Activated naive CD4-positive, alpha-beta T cell treated with Interleukin-2 at 50 U/mL for 16 hours (primary cell): Measurements from ENCODE around the gene MCHR1.
"Not testable (repeated sequence)": the region's sequence is repeated elsewhere in the genome, so short reads cannot be mapped to it uniquely, and the experiment has no call there.

Source experiments
- DNase-seq: peaks from one replicate; pipeline ENCODE4 v3.0.0-alpha.2; 2020

Gene MCHR1

DNA sequence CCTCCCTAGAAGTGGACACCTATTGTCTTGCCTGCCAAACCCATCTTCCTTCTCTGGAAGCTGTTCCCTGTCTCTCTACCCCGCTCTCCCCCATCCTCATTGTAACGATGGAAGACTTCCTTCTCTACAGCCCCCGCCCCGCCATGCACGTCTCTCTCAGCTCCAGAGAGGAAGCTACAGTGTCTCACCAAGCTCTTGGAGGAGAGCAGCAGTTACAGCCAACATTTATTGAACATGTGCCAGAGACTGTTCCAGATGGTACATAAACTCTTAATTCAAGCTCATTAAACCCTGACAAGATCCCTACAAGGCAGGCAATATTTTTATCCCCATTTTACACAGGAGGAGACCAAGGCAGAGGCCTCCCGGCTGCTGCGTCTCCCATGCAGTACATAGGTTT lies 15.1 kb downstream of the MCHR1 start:
- DNase-seq, result no peak

DNA sequence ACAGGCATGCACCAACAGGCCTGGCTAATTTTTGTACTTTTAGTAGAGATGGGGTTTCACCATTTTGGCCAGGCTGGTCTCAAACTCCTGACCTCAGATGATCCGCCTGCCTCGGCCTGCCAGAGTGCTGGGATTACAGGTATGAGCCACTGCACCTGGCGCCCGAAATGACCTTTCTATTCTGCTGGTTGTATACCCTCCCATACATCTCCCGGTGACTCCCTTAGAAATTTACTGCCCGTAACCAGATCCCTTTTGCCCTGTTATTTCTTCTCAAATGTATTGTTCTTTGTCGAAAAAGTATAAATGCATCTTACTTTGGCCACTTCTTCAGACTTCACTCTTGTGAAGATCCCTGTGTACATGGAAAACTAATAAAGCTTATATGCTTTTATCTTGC lies 22.0 kb downstream of the MCHR1 start:
- no peak for DNase-seq

DNA sequence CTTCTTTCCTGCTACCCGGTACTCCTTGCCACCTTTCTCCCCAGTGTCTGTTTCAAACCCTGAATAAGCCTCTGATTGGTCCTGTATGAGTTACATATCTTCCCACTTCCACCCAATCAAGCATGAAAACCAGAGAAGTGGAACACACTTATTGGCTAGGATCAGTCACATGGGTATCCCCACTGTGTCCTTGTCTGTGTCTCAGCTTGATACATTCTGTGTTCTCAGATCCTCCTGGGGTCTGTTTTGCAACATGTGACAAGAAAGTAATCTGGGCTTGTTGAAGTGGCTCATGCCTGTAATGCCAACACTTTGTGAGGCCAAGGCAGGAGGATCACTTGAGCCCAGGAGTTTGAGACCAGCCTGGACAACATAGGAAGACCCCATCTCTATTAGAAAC lies 23.9 kb downstream of the MCHR1 start:
- no peak for DNase-seq

DNA sequence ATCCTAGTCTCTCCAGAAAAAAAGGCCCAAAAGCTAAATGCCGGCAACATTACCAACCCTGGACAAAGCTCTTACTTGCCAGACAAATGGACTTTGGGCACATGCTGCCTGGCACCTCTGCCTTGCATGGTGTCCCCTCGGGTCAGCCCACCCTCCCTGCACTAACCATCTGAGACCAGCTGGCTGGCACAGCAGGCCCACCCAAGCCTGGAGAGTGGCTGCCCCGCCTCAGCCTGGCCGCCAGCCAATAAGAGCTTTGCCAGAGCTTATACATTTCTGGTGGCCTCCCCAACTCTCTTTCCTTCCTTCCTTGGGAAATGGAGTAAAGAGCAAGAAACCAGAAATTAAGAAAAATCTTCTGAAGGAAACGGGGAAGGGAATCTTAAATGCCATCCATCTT lies 24.5 kb downstream of the MCHR1 start:
- DNase-seq, result no peak

DNA sequence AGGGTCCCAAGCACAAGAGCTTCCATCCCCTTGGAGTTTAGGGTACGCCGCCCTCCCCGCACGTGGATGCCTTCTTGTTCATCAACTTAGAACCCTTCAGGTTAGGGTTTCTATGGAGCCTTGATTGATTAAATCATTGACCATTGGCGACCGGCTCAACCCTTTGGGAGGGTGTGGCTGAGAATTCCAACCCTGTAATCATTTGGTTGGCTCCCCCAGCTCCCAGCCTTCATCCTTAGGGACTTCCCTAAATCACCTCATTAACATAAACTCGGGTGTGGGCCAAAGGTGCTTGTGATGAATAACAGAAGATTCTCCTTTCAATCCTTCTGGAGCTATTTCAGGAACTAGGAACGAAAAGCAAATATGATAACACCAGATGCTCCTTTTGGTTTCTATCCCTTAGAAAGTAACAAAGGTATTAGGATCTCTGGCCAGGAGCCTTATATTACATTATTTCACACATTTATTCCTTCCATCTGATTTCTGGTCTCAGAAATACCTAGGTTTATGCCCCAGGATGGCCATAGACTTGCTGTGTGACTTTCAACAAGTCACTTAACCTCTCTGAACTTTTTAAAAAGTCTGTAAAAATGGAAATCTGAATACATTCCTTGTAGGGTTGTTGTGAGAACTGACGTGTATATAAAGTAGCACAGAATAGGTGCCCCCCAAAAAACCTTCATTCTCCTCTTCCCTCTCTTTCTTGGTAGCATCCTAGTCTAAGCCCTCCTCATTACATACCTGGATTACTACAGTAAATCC lies 26.8 kb downstream of the MCHR1 start:
- no peak for DNase-seq

DNA sequence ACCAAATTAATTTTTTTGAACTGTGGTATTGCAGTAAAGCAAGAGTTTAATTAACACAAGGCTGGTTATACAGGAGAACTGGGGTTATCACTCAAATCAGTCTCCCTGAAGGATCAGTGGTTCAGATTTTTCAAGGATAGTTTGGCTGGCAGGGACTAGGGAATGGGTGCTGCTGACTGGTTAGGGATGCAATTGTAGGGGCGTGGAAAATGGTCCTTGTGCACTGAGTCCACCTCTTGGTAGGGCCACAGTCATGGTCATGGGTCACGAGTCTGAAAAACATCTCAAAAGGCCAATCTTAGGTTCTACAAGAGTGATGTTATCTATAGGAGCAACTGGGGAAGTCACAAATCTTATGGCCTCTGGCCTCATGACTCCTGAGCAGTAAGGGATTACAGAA lies 27.9 kb downstream of the MCHR1 start:
- DNase-seq, result no peak

DNA sequence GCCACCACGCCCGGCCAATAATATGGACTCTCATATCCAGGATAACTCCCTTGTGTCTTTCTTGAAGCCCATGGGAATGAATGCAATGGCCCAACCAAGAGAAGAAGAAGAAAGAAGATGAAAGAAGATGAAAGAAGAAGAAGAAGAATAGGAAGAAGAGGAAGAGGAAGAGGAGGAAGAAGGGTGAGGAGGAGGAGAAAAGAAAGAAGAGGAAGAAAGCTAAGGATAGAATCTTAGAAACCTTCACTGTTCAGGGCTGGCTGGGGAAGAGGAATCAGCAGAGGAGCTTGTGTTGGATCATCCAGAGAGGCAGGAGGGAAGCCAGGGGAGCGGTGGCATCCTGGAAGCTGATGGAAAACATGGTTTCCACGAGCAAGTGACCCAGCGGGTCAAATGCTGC lies 28.9 kb downstream of the MCHR1 start:
- DNase-seq, result no peak

DNA sequence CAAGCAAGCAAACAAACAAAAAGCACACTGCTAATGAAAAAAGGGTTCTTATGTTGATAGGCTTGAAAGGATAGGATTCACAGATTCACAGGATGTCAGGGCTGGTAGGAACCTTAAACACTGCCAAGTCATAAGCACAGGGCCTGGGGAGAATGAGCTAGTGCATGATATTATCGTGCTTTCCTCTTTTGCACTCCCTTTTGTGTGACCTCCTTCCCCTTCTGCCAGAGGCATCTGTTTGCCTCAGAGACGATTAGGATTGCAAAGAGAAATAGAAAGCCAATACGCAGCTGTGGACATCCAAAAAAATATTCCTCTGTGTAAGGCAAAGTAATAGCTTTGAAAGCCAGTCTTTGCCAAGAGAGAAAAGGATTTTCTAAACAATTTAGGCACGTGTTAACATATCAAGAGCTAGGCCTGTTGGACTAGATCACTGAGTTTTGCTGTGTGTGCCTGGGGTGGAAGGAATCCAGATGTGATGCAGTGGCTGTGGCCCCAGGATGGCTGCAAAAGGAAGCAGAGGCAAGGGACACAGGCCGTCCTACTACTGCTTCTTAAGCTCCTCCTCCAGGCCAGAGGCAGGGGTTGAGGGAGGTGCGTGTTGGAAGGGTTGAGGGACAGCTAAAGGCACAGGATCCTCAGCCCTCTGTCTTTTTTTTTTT lies 30.6 kb downstream of the MCHR1 start:
- DNase-seq, result no peak

DNA sequence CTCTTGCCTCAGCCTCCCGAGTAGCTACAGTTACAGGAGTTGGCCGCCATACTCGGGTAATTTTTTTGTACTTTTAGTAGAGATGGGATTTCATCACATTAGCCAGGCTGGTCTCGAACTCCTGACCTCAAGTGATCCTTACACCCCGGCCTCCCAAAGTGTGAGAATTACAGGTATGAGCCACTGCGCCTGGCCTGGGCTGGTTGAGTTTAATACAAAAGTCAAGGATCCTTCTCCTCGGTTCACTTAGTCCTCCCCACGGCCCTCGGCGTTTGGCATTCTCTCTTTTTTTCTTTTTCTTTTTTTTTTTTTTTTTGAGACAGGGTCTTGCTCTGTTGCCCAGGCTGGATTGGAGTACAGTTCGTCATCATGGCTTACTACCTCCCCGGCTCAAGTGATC lies 33.0 kb downstream of the MCHR1 start:
- DNase-seq, result no peak

DNA sequence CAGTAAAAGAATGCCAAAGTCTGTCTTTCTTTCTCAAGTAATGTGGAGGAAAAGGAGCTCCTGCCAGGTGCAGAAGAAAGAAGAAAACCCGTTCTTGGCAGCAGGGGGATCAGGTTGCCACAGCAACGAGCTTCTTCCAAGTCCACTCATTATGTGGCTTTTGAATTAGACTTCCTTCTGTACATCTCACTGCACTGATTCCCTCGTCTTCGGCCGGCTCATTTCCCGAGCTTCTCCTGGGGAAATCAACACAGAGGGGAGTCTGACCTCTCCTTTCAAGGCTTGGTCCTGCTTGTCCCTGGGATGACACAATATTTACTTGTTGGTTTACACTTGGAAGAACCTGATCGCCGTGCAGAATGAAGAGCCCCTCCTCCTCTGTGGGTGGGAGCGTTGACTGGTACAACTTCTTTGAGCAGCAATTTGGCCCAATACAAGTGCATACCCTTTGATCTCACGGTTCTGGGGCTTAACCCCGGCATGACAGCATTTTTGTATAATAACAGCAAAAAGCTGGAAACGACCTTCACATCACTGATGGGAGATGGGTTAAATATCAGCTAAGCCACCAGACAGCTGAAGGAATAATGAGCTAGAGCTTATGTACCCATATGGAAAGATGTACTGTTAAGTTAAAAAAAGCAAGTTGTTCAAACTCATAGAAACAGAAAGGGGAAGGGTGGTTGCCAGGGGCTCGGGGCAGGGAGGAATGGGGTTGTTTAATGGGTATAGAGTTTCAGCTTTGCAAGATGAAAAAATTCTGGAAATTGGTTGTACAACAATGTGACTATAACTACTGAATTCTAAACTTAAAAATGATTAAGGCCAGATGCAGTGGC lies 35.4 kb downstream of the MCHR1 start:
- DNase-seq, result no peak

DNA sequence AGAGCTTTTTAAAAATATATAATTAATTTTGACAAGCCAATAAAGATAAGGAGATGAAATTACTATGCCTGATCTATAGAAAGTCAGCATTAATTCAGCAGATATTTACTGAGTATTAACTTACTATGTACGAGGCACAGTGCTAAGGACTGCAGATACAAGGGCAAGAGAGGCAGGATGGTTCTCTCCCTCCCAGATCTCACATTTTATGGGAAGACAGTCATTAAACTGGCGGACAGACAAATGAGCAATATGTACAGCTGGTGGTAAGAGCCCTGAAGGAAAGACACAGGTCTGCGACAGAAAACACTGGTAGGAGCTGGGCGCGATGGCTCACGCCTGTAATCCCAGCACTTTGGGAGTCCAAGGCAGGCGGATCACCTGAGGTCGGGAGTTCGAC lies 36.8 kb downstream of the MCHR1 start:
- no peak for DNase-seq

DNA sequence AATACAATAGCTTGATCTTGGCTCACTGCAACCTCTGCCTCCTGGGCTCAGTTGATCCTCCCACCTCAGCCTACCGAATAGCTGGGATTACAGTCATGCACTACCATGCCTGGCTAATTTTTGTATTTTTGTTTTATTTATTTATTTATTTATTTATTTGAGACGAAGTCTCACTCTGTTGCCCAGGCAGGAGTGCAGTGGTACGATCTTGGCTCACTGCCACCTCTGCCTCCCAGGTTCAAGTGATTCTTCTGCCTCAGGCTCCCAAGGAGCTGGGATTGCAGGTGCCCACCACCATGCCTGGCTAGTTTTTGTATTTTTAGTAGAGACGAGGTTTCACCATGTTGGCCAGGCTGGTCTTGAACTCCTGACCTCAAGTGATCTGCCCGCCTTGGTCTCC lies 38.4 kb downstream of the MCHR1 start:
- not testable (repeated sequence) for DNase-seq

DNA sequence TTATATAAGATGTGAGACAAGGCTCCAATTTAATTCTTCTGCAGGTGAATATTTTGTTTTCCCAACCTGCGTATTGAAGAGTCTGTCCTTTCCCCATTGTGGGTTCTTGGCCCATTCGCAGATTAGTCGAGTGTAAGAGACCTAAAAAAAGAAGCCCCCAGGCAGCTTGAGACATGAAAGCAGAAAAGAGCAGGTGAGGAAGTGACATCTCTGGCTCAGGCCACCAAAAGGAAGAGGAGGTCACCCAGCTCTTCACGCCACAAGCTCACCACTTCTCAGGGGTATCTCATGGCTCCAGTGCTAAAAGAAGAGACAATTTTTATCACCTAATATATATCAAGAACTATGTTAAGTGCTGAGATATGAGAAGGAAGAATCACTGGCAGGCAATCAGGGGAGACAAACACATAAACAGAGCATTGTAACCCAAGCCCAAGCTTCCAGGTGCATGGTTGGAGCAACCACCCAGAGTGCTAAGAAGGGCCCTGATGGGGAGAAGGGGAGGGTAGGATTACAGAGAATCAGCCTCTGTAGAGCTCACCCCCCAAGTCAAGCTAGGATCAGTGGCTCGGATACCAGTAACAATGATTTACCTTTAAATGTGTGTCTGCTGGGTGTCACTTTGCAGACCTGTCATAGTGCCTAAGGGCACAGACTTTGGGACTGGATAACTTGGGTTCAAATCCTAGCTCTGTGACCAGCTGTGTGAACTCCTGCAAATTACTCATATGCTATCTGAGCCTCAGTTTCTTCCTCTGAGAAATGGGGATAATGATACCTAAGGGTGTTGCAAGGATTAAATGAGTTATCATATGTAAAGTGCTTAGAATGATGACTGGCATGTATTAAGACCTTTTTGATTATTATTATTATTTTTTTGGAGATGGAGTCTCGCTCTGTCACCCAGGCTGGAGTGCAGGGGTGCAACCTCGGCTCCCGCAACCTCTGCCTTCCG lies 39.2 kb downstream of the MCHR1 start:
- DNase-seq, result no peak

DNA sequence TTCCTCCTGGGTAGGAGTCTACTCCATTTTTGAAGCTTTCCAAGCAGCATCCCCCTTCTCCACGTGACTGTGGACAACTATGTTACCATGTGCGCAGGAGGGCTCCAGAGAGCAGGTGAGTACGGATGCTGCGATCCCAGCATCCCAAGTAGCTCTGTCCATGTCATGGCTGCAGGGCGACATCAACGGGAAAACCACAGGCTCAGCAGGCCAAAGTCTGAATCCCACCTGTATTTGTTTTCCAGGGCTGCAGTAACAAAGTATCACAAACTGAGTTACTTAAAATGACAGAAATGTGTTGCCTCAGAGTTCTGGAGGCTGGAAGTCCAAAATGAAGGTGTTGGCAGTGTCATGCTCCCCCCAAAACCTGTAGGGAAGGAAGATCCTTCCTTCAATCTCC lies 40.3 kb downstream of the MCHR1 start:
- DNase-seq, result no peak

DNA sequence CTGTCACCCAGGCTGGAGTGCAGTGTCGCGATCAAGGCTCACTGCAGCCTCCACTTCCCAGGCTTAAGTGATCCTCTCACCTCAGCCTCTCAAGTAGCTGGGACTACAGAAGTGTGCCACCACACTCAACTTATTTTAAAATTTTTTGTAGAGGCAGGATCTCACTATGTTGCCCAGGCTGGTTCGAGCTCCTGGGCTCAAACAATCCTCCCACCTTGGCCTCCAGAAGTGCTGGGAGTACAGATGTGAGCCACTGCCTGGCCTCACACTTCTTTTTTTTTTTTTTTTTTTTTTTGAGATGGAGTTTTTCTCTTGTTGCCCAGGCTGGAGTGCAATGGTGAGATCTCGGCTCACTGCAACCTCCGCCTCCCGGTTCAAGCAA lies 40.9 kb downstream of the MCHR1 start:
- not testable (repeated sequence) for DNase-seq

DNA sequence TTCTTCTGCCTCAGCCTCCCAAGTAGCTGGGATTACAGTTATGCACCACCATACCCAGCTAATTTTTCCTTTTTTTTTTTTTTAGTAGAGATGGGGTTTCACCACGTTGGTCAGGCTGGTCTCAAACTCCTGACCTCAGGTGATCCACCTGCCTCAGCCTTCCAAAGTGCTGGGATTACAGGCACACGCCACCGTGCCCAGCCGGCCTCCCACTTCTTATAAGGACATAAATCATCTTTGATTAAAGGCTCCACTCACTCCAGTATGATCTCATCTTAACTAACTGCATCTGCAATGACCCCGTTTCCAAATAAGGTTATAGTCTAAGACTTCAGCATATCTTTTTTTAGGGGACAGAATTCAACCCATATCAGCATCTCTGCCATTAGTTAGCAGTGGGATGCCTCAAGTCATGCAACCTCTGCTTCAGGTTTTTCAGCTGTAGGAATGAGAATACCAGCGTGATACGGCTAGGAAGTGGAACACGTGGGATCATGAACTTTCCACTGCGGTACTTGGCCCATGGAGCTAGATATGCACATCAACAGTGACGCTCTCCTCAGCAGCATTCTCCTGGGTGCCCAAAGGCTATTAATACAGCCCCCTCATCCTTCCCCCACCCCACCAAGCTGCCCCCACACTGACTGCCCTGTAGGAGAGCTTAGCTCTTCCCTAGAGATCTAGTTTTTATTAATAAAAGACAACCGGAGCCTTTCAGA lies 41.4 kb downstream of the MCHR1 start:
- DNase-seq, result no peak

DNA sequence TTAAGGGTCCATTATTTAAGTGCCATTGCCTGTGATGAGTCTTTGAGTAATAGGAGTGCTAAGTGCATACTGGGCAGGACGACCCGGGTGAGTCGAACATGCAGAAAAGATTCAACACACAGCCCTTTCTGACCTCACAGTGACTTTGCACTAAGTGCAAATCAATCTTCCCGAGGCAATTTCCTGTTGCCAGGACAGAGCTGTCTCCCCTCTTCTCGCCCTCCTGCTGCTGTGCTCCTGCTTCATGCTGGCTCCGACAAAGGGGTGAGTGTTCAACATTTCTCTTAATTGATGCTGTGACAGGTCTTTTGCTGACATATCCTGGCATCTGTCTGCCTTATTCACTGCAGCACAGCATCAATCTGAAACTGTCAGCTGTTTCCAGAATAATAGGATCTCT lies 42.0 kb downstream of the MCHR1 start:
- DNase-seq, result no peak

DNA sequence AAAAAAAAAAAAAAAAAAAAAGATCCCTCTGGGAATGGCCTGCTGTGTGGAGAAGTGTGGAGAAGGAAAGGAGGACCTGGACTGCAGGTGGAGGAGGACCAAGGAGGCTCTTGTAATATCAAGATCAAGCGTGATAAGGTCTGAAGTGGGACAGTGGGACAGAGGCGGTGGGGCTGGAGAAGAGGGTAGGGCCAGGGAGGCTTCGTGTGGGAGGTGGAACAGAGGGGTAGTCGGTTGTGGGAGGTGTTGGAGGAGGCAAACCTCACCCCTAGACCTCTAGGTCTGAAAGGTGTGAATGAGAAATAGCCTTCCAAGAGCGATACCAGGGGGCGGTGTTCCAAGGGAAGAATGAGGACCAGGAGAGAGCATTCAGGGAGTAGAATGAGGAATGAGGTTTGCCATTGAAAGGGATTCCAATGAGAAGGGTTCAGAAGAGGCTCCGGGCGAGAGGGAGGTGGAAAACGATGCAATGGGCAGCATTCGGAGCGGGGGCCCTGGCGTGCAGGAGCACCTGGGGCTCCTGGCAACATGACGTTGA lies 44.2 kb downstream of the MCHR1 start:
- no peak for DNase-seq

DNA sequence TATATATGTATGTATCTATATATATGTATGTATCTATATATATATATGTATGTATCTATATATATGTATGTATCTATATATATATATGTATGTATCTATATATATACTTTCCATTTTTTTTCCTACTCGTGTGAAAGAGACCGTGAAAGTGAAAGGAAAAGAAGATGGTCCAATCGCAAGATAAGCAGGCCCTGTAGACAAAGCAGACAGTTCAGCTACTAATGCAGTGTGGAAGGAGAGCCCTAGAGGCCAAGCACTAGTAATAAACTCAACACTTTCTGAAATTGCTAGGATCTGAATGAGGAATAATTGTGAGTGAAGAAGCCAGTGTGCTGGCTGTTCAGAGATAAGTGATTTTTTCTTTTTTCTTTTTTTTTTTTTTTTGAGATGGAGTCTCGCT lies 47.2 kb downstream of the MCHR1 start:
- no peak for DNase-seq

DNA sequence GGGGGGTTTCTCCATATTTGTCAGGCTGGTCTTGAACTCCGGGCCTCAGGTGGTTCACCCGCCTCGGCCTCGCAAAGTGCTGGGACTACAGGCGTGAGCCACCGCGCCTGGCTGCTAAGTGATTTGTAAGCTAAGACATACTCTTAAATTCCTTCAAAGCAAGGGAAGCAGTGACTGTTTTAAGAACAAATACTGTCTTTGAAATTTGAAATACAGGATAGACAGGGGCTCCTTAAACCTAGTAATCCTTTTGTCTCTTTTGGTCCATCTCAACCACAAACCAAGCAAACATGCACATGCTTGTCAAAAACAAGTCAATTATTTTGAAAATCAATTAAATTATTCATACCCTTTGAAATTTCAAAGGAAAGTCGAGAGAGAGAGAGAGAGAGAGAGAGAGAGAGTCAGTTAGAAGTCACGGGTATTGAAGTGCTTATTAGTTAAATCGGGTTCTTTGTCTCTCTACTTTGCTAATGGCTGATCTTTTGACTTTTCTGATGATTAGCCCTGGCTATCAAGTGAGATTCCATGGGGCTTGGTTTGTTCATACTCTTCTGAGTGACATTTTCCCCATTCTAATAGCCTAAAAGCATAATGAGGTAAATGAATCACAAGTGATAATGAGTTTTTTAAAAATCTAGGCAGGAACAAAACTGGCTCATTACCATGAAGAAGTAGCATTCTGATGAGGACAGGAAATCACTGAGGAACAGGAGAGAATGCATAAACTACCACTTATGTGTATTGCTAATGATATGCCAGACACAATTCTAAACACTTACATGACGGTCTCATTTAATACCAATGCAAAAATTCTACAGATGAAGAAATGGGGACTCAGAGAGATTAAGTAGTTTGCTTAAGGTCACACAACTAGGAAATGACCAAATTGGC lies 48.0 kb downstream of the MCHR1 start:
- no peak for DNase-seq
